Vagina (tissue), 2 donors: Measurements from ENCODE around the gene IFNL4.

Experiments used
- POLR2A ChIP-seq, 2 donors: fragments of 450-650 bp; IDR thresholded peaks; one replicate each; pipeline ENCODE4 v1.6.1; 2017; ENCODE audit warnings: antibody characterized with exemption in 2 of 2, mild to moderate bottlenecking in 2 of 2, moderate library complexity in 2 of 2
- TF ChIP-seq, protein P1 (sequence below), 3 experiments: fragments of 450-650 bp in 2 of 3; fragments of 200-600 bp in 1 of 3; sonication (generic) in 1 of 3; IDR thresholded peaks; one replicate each; pipeline ENCODE4 v1.5.1; 2017 to 2019; ENCODE audit warnings: antibody characterized with exemption in 3 of 3, mild to moderate bottlenecking in 2 of 3, moderate library complexity in 2 of 3

DNA sequence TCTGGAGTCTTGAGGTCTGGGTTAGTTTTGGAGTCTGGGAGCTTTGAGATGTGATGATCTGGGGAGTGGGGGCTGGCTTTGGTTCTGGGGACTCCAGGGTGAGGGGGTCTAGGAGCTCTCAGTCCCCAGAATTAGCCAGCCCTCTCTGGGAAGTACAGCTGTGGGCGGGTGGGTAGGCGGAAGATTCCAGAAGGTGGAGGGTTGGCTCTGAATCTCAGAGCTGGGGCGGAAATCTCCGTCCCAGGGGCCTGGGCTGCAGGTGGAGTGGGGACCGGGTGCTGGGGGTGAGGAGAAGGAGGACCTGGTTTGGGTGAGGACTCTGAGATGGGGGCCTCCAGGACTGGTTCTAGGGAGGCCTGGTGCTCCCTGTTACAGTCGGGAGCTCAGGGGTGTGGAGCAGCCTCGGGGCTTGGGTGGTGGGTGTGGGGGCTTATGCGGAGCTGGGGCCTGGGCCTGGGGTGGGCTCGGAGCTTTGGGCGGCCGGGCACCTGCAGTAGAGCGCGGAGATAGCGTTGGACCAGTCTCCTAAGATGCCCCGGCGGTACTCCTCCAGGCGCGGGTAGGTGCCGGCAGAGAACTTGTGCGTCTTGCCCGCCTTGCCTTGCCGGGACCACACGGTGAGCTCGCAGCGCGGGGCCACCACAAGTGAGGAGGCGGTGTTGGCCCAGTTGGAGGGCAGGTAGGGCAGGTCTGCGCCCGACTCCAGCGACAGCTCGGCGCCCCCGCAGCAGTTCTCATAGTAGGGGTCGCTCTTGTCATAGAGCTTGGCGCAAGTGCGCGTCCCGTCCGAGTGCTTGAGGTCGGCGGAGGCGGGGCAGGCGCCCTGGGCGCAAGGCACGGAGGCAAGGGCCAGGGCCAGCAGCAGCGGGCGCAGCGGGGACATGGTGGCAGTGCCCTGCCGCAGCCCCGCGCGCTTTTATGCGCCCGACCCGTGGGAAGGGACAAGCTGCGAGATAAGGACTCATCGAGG lies 45.0 kb downstream of the IFNL4 start, which contains the start of gene SYCN:
- no peak for TF ChIP-seq POLR2A (IDR thresholded peaks at IDR 0.05)
- TF ChIP-seq, protein P1, sequence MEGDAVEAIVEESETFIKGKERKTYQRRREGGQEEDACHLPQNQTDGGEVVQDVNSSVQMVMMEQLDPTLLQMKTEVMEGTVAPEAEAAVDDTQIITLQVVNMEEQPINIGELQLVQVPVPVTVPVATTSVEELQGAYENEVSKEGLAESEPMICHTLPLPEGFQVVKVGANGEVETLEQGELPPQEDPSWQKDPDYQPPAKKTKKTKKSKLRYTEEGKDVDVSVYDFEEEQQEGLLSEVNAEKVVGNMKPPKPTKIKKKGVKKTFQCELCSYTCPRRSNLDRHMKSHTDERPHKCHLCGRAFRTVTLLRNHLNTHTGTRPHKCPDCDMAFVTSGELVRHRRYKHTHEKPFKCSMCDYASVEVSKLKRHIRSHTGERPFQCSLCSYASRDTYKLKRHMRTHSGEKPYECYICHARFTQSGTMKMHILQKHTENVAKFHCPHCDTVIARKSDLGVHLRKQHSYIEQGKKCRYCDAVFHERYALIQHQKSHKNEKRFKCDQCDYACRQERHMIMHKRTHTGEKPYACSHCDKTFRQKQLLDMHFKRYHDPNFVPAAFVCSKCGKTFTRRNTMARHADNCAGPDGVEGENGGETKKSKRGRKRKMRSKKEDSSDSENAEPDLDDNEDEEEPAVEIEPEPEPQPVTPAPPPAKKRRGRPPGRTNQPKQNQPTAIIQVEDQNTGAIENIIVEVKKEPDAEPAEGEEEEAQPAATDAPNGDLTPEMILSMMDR (IDR thresholded peaks at IDR 0.05): no peak
